IMR-90 (cell line): Measurements from ENCODE around the gene CFAP45. TPM values are rescaled to one million over a fixed set of nuclear protein-coding genes. Genes with fewer than 3 reads are reported as not detected.

ENCODE experiments used
- ATAC-seq: fragments of 200-7000 bp; cut with Tn5 transposase; 2 replicates; pipeline ENCODE4 v1.9.1; 2020; ENCODE audit warnings: low read depth, mild to moderate bottlenecking, moderate library complexity
- BruUV-seq: library from RNA; stranded (reverse); fragments of 400-500 nt; replicated peaks from 2 replicates; lab custom pipeline; 2021; lab: Mats Ljungman, UMichigan
- CTCF ChIA-PET: fragments of 300-600 bp; formaldehyde crosslinking; extraction: SDS; loops from one replicate; lab custom pipeline; 2021; ENCODE audit warnings: antibody characterized with exemption; lab: Yijun Ruan, JAX
- POLR2A ChIA-PET: fragments of 300-600 bp; sonication (Branson Sonifier 250); formaldehyde crosslinking; loops from one replicate; lab custom pipeline; 2022; ENCODE audit warnings: antibody characterized with exemption; ENCODE audit not compliant: unreplicated experiment; lab: Charles Lee
- DNase-seq: peaks from one replicate; pipeline ENCODE4 v3.0.0; 2013
- H2AFZ ChIP-seq: replicated peaks from 2 replicates; pipeline ENCODE3; 2013; ENCODE audit warnings: low read length, mild to moderate bottlenecking; ENCODE audit not compliant: poor library complexity
- H2AK5ac ChIP-seq: 2 replicates; pipeline ENCODE4 v1.6.1; 2013; ENCODE audit warnings: low read depth, low read length, inconsistent platforms
- H2AK9ac ChIP-seq: replicated peaks from 2 replicates; pipeline ENCODE3; 2013; ENCODE audit warnings: mild to moderate bottlenecking, low read depth, low read length, moderate library complexity; ENCODE audit not compliant: poor library complexity
- H2BK120ac ChIP-seq: 2 replicates; pipeline ENCODE4 v1.6.1; 2013; ENCODE audit warnings: low read depth, low read length, inconsistent platforms
- H2BK15ac ChIP-seq: 3 replicates; pipeline ENCODE4 v1.6.1; 2013; ENCODE audit warnings: low read depth, low read length, inconsistent platforms
- H2BK20ac ChIP-seq: 2 replicates; pipeline ENCODE4 v1.6.1; 2013; ENCODE audit warnings: low read depth, mild to moderate bottlenecking, inconsistent platforms, low read length, moderate library complexity
- H2BK5ac ChIP-seq: 2 replicates; pipeline ENCODE4 v1.6.1; 2013; ENCODE audit warnings: mild to moderate bottlenecking, low read depth, low read length, inconsistent platforms; ENCODE audit not compliant: poor library complexity, severe bottlenecking
- H3K14ac ChIP-seq: replicated peaks from 2 replicates; pipeline ENCODE4 v1.6.1; 2013; ENCODE audit warnings: low read depth, low read length, inconsistent platforms
- H3K18ac ChIP-seq: 2 replicates; pipeline ENCODE4 v1.6.1; 2013; ENCODE audit warnings: low read depth, low read length, control low read depth
- H3K23ac ChIP-seq: 2 replicates; pipeline ENCODE4 v1.6.1; 2013; ENCODE audit warnings: low read depth, low read length, inconsistent platforms
- H3K27ac ChIP-seq: 2 replicates; pipeline ENCODE4 v1.5.1; 2013; ENCODE audit warnings: mild to moderate bottlenecking, control low read depth, low read length; ENCODE audit not compliant: insufficient read depth
- H3K27me3 ChIP-seq: 2 replicates; pipeline ENCODE4 v1.6.1; 2013; ENCODE audit warnings: low read length; ENCODE audit not compliant: control insufficient read depth, insufficient read depth
- H3K36me3 ChIP-seq: 2 replicates; pipeline ENCODE4 v1.6.1; 2013; ENCODE audit warnings: low read length, mixed read lengths; ENCODE audit not compliant: control insufficient read depth, insufficient read depth
- H3K4ac ChIP-seq: 2 replicates; pipeline ENCODE4 v1.6.1; 2013; ENCODE audit warnings: low read depth, low read length, inconsistent platforms
- H3K4me1 ChIP-seq: 2 replicates; pipeline ENCODE4 v1.6.1; 2013; ENCODE audit warnings: low read length, mixed read lengths; ENCODE audit not compliant: control insufficient read depth, insufficient read depth
- H3K4me2 ChIP-seq: 2 replicates; pipeline ENCODE4 v1.6.1; 2013; ENCODE audit warnings: low read depth, mild to moderate bottlenecking, control low read depth, low read length, moderate library complexity
- H3K4me3 ChIP-seq: 2 replicates; pipeline ENCODE4 v1.5.1; 2013; ENCODE audit warnings: low read depth, mild to moderate bottlenecking, control low read depth, low read length, moderate library complexity; ENCODE audit not compliant: insufficient read depth
- H3K56ac ChIP-seq: 2 replicates; pipeline ENCODE4 v1.6.1; 2013; ENCODE audit warnings: low read length, inconsistent platforms; ENCODE audit not compliant: insufficient read depth; ENCODE audit errors: extremely low read depth
- H3K79me1 ChIP-seq, 2 experiments: 2 replicates each; pipeline ENCODE4 v1.6.1; 2013; ENCODE audit warnings: low read length in 2 of 2, inconsistent platforms in 1 of 2, low read depth in 1 of 2
- H3K9ac ChIP-seq: 2 replicates; pipeline ENCODE4 v1.6.1; 2013; ENCODE audit warnings: low read depth, low read length, control low read depth
- H3K9me1 ChIP-seq: 2 replicates; pipeline ENCODE4 v1.6.1; 2013; ENCODE audit warnings: low read length, inconsistent platforms; ENCODE audit not compliant: insufficient read depth
- H3K9me3 ChIP-seq: 2 replicates; pipeline ENCODE4 v1.6.1; 2013; ENCODE audit warnings: low read length; ENCODE audit not compliant: control insufficient read depth, insufficient read depth
- H4K20me1 ChIP-seq: 2 replicates; pipeline ENCODE4 v1.6.1; 2013; ENCODE audit warnings: low read length, inconsistent platforms; ENCODE audit not compliant: insufficient read depth
- H4K5ac ChIP-seq: 2 replicates; pipeline ENCODE4 v1.6.1; 2013; ENCODE audit warnings: mild to moderate bottlenecking, low read depth, low read length, control low read depth
- H4K8ac ChIP-seq, 2 experiments: 2 replicates each; pipeline ENCODE4 v1.6.1; 2013; ENCODE audit warnings: low read depth in 2 of 2, low read length in 2 of 2, control low read depth in 1 of 2, inconsistent platforms in 1 of 2
- H4K91ac ChIP-seq: 2 replicates; pipeline ENCODE4 v1.6.1; 2013; ENCODE audit warnings: low read depth, low read length, inconsistent platforms; ENCODE audit not compliant: insufficient read depth
- BHLHE40 ChIP-seq: fragments of 150-350 bp; IDR thresholded peaks from 2 replicates; pipeline ENCODE4 v1.6.1; 2016; ENCODE audit warnings: mild to moderate bottlenecking, low read depth, low read length
- CEBPB ChIP-seq: IDR thresholded peaks from 2 replicates; pipeline ENCODE4 v1.6.1; 2012; ENCODE audit warnings: low read depth, low read length, improper control_type of control experiment
- CHD1 ChIP-seq: IDR thresholded peaks from 2 replicates; pipeline ENCODE4 v1.6.1; 2012; ENCODE audit warnings: low read depth, low read length, improper control_type of control experiment
- FOS ChIP-seq: fragments of 150-350 bp; IDR thresholded peaks from 2 replicates; pipeline ENCODE4 v1.6.1; 2016; ENCODE audit warnings: low read depth, low read length
- MAFK ChIP-seq: IDR thresholded peaks from 2 replicates; pipeline ENCODE4 v1.6.1; 2012; ENCODE audit warnings: low read depth, low read length, improper control_type of control experiment
- MAZ ChIP-seq: IDR thresholded peaks from 2 replicates; pipeline ENCODE4 v1.6.1; 2012; ENCODE audit warnings: low read depth, mild to moderate bottlenecking, low read length, improper control_type of control experiment, moderate library complexity, borderline replicate concordance
- POLR2A ChIP-seq: IDR thresholded peaks from 2 replicates; pipeline ENCODE4 v1.6.1; 2012; ENCODE audit warnings: mild to moderate bottlenecking, low read depth, low read length
- RAD21 ChIP-seq: IDR thresholded peaks from 2 replicates; pipeline ENCODE4 v1.6.1; 2012; ENCODE audit warnings: low read length, improper control_type of control experiment
- RCOR1 ChIP-seq: IDR thresholded peaks from 2 replicates; pipeline ENCODE4 v1.6.1; 2012; ENCODE audit warnings: mild to moderate bottlenecking, low read length, improper control_type of control experiment; ENCODE audit not compliant: insufficient replicate concordance
- SMC3 ChIP-seq: fragments of 150-350 bp; IDR thresholded peaks from 2 replicates; pipeline ENCODE4 v1.6.1; 2016; ENCODE audit warnings: low read depth, mild to moderate bottlenecking, antibody characterized with exemption, low read length, moderate library complexity
- WGBS, 2 experiments: methylation state at CpG; one replicate each; pipeline versions ENCODE4 v1.1.5 to v1.1.7; 2013; ENCODE audit warnings: missing lambda C conversion rate in 2 of 2; ENCODE audit not compliant: insufficient read length in 1 of 2; ENCODE audit errors: extremely low coverage in 2 of 2; 5-methylcytosine and 5-hydroxymethylcytosine counted together
- dilution Hi-C: fragments of 300-500 bp; cut with HindIII; formaldehyde crosslinking; loops from one replicate; pipeline ENCODE4 v1.14.3; 2018; ENCODE audit warnings: low sequenced_read_pairs; ENCODE audit not compliant: unreplicated experiment
- in situ Hi-C: fragments of 300-500 bp; cut with MboI; formaldehyde crosslinking; loops from 3 replicates; pipeline ENCODE4 v1.14.3; 2019; ENCODE audit warnings: low sequenced_read_pairs, inconsistent platforms, mixed read lengths
- intact Hi-C: fragments of 100-400 bp; cut with micrococcal nuclease; formaldehyde crosslinking; loops from 2 replicates; pipeline ENCODE4 v1.10.0; 2022
- polyA plus RNA-seq, 3 experiments: library from polyadenylated mRNA; depleted of rRNA; stranded (reverse); fragments of >200 nt; gene quantifications; 2 replicates each; pipeline ENCODE4 v1.2.3, GENCODE V29; 2012; ENCODE audit warnings: low replicate concordance in 1 of 3
- total RNA-seq: library from RNA; depleted of rRNA; stranded (reverse); fragments of >200 nt; gene quantifications from 2 replicates; pipeline ENCODE4 v1.2.3, GENCODE V29; 2012
- TF ChIP-seq, protein P1 (sequence below): fragments of 150-350 bp; IDR thresholded peaks from 2 replicates; pipeline ENCODE4 v1.6.1; 2017; ENCODE audit warnings: mild to moderate bottlenecking, antibody characterized with exemption, low read length, low read depth
- TF ChIP-seq, protein P2 (sequence below): conservative IDR thresholded peaks from 2 replicates; pipeline ENCODE4 v1.5.1; 2012; ENCODE audit warnings: mild to moderate bottlenecking, low read depth, low read length, improper control_type of control experiment

Gene CFAP45
- total and polyA plus RNA-seq, 2 of the 4 experiments (the other 2 are of a cell fraction) = 0.51 to 0.72 TPM

DNA sequence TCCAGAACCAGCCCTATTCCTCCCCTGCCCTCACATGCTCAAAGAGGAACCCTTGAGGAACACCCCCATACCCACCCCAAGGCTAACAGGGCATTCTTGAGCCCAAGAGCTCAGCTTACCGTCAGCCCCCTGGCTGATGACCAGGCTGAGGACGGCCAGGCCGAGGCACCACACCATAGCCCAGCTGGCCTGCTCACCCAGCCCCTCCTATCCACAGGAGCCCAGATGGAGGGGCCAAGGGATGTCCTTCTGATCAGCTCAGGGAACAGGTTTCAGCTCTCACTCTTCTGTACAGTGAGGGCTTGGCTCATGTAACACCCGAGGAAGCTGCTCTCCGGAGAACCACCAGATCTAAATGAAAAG lies 43.3 kb upstream of the CFAP45 start:
- H3K27me3 ChIP-seq = peaks cover 75% of the 10 kb centered on the region
- no peak overlapping the region for H2AFZ ChIP-seq
- no peak overlapping the region for H2BK5ac ChIP-seq
- no peak overlapping the region for H3K18ac ChIP-seq
- dilution Hi-C loops = no loop called here
- H3K14ac ChIP-seq = no peak overlapping the region
- no peak overlapping the region for H2BK120ac ChIP-seq
- no peak for ATAC-seq
- 67% methylated on average over 1 of the region's 5 CpGs; no CpG with 5 or more reads in 1 of the 2 experiments for WGBS, 2 experiments
- H4K5ac ChIP-seq = no peak overlapping the region
- no peaks in the 10 kb centered on the region for H3K9me3 ChIP-seq
- no peak overlapping the region for H3K9ac ChIP-seq
- H2BK15ac ChIP-seq = no peak overlapping the region
- no peaks in the 10 kb centered on the region for H3K4me1 ChIP-seq
- H3K4me2 ChIP-seq = no peak overlapping the region
- POLR2A ChIA-PET = no interaction called here
- no peak overlapping the region for H2AK9ac ChIP-seq
- TF ChIP-seq MAZ (no peak), RCOR1 (no peak), RAD21 (no peak), CEBPB (no peak), CHD1 (no peak), BHLHE40 (no peak), SMC3 (no peak), POLR2A (no peak), FOS (no peak), MAFK (no peak)
- TF ChIP-seq, protein P1, sequence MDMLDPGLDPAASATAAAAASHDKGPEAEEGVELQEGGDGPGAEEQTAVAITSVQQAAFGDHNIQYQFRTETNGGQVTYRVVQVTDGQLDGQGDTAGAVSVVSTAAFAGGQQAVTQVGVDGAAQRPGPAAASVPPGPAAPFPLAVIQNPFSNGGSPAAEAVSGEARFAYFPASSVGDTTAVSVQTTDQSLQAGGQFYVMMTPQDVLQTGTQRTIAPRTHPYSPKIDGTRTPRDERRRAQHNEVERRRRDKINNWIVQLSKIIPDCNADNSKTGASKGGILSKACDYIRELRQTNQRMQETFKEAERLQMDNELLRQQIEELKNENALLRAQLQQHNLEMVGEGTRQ = no peak
- TF ChIP-seq, protein P2, sequence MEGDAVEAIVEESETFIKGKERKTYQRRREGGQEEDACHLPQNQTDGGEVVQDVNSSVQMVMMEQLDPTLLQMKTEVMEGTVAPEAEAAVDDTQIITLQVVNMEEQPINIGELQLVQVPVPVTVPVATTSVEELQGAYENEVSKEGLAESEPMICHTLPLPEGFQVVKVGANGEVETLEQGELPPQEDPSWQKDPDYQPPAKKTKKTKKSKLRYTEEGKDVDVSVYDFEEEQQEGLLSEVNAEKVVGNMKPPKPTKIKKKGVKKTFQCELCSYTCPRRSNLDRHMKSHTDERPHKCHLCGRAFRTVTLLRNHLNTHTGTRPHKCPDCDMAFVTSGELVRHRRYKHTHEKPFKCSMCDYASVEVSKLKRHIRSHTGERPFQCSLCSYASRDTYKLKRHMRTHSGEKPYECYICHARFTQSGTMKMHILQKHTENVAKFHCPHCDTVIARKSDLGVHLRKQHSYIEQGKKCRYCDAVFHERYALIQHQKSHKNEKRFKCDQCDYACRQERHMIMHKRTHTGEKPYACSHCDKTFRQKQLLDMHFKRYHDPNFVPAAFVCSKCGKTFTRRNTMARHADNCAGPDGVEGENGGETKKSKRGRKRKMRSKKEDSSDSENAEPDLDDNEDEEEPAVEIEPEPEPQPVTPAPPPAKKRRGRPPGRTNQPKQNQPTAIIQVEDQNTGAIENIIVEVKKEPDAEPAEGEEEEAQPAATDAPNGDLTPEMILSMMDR = no peak
- H3K27ac ChIP-seq = no peak overlapping the region
- no peaks in the 10 kb centered on the region for H4K20me1 ChIP-seq
- H3K79me1 ChIP-seq = no peaks in the 10 kb centered on the region
- no peak overlapping the region for H3K4ac ChIP-seq
- no peak overlapping the region for H4K91ac ChIP-seq
- DNase-seq = no peak
- H3K4me3 ChIP-seq = no peak overlapping the region
- H2AK5ac ChIP-seq = no peak overlapping the region
- BruUV-seq = no TSS peak
- CTCF ChIA-PET = no interaction called here
- intact Hi-C loops = loop anchor here (10.0 kb wide), 1 partner anchor 432 kb away; no protein-coding TSS in a partner anchor
- no peaks in the 10 kb centered on the region for H3K36me3 ChIP-seq
- H4K8ac ChIP-seq = no peak overlapping the region
- in situ Hi-C loops = no loop called here
- no peak overlapping the region for H3K23ac ChIP-seq
- no peaks in the 10 kb centered on the region for H3K9me1 ChIP-seq
- H3K56ac ChIP-seq = no peak overlapping the region
- no peak overlapping the region for H2BK20ac ChIP-seq
